RWPE2 (cell line): ENCODE results near the gene FARS2.
A peak's percentile ranks its signal among the peaks of the same experiment; 100 is the strongest.

Source experiments
- ATAC-seq: fragments of 200-7000 bp; cut with Tn5 transposase; 3 replicates; pipeline ENCODE4 v1.9.1; 2021; ENCODE audit warnings: low read depth
- DNase-seq: peaks from one replicate; pipeline ENCODE4 v3.0.0-alpha.2; 2020; ENCODE audit warnings: low spot score
- H3K27ac ChIP-seq: fragments of 450-650 bp; 2 replicates; pipeline ENCODE4 v1.5.1; 2017; ENCODE audit warnings: mild to moderate bottlenecking; ENCODE audit not compliant: poor library complexity, severe bottlenecking
- H3K27me3 ChIP-seq: fragments of 250-450 bp; sonication (Bioruptor Pico); 2 replicates; pipeline ENCODE4 v1.5.1; 2021; ENCODE audit warnings: mild to moderate bottlenecking, moderate library complexity; ENCODE audit not compliant: insufficient read depth, poor library complexity, severe bottlenecking
- H3K36me3 ChIP-seq: fragments of 250-450 bp; sonication (Bioruptor Pico); 2 replicates; pipeline ENCODE4 v1.5.1; 2020; ENCODE audit warnings: low read depth, mild to moderate bottlenecking, moderate library complexity
- H3K4me1 ChIP-seq: fragments of 250-450 bp; sonication (Bioruptor Pico); 2 replicates; pipeline ENCODE4 v1.5.1; 2021; ENCODE audit warnings: mild to moderate bottlenecking, moderate library complexity; ENCODE audit not compliant: insufficient read depth, poor library complexity, severe bottlenecking
- H3K4me3 ChIP-seq: fragments of 250-450 bp; sonication (Bioruptor Pico); 2 replicates; pipeline ENCODE4 v1.5.1; 2021; ENCODE audit warnings: mild to moderate bottlenecking, moderate library complexity; ENCODE audit not compliant: severe bottlenecking
- H3K9me3 ChIP-seq: fragments of 250-450 bp; sonication (Bioruptor Pico); 2 replicates; pipeline ENCODE4 v1.5.1; 2021; ENCODE audit warnings: mild to moderate bottlenecking, moderate library complexity; ENCODE audit not compliant: severe bottlenecking
- CTCF ChIP-seq: fragments of 450-650 bp; IDR thresholded peaks from one replicate; pipeline ENCODE4 v1.5.1; 2017; ENCODE audit warnings: mild to moderate bottlenecking, moderate library complexity; ENCODE audit not compliant: poor library complexity, severe bottlenecking

FARS2 gene

GRCh38 chr6:5674721-5675120 is 413.4 kb downstream of the FARS2 start:
- Histone ChIP-seq H3K9me3 (no peaks in the 10 kb centered on the region), H3K4me3 (no peak overlapping the region), H3K27ac (no peak overlapping the region), H3K27me3 (no peaks in the 10 kb centered on the region), H3K4me1 (peaks cover 46% of the 10 kb centered on the region), H3K36me3 (no peaks in the 10 kb centered on the region)
- DNase-seq (no peak), ATAC-seq (no peak)
- no peak for TF ChIP-seq CTCF

- ATAC-seq (peak; percentile 43; the same call in 1 of the 3 replicates), DNase-seq (no peak)
- Histone ChIP-seq H3K4me3 (no peak overlapping the region), H3K27me3 (no peaks in the 10 kb centered on the region), H3K9me3 (no peaks in the 10 kb centered on the region), H3K36me3 (no peaks in the 10 kb centered on the region), H3K4me1 (peaks cover 28% of the 10 kb centered on the region), H3K27ac (no peak overlapping the region)
- TF ChIP-seq CTCF: no peak
Observed at GRCh38 chr6:5676701-5677100, 415.4 kb downstream of the FARS2 start.

- H3K27ac ChIP-seq: no peak overlapping the region
Observed at GRCh38 chr6:5677219-5678000, 416.1 kb downstream of the FARS2 start.

GRCh38 chr6:5679270-5679669 is 418.0 kb downstream of the FARS2 start:
- Histone ChIP-seq H3K4me1 (peaks cover 15% of the 10 kb centered on the region), H3K4me3 (no peak overlapping the region), H3K27me3 (no peaks in the 10 kb centered on the region), H3K36me3 (no peaks in the 10 kb centered on the region), H3K27ac (no peak overlapping the region), H3K9me3 (no peaks in the 10 kb centered on the region)
- TF ChIP-seq CTCF: no peak
- no peak for ATAC-seq
- no peak for DNase-seq

More at GRCh38 chr6:5677219-5678000, 416.1 kb downstream of the FARS2 start:
- DNase-seq (no peak), ATAC-seq (peak; percentile 32; the same call in 2 of the 3 replicates)
- H3K4me3 ChIP-seq: no peak overlapping the region
- peaks cover 21% of the 10 kb centered on the region for H3K4me1 ChIP-seq
- no peak for TF ChIP-seq CTCF
- no peaks in the 10 kb centered on the region for H3K9me3 ChIP-seq
- H3K36me3 ChIP-seq: no peaks in the 10 kb centered on the region
- H3K27me3 ChIP-seq: no peaks in the 10 kb centered on the region

GRCh38 chr6:5679691-5680090 is 418.4 kb downstream of the FARS2 start:
- no peak for ATAC-seq
- DNase-seq: no peak
- H3K36me3 ChIP-seq: no peaks in the 10 kb centered on the region
- peaks cover 15% of the 10 kb centered on the region for H3K4me1 ChIP-seq
- H3K9me3 ChIP-seq: no peaks in the 10 kb centered on the region
- H3K4me3 ChIP-seq: no peak overlapping the region
- TF ChIP-seq CTCF: no peak
- H3K27me3 ChIP-seq: no peaks in the 10 kb centered on the region
- no peak overlapping the region for H3K27ac ChIP-seq
